B cell (primary cell): ENCODE measurements around the gene ASB15. TPM values are rescaled to one million over a fixed set of nuclear protein-coding genes. Genes with fewer than 3 reads are reported as not detected.

ENCODE experiments used
- ATAC-seq: fragments of 200-7000 bp; cut with Tn5 transposase; one replicate; pipeline ENCODE4 v1.10.0; 2021; ENCODE audit warnings: low read depth, mild to moderate bottlenecking, moderate number of reproducible peaks, moderate library complexity
- CTCF ChIA-PET: fragments of 350-600 bp; sonication (Branson Sonifier 250); formaldehyde crosslinking; loops from one replicate; lab custom pipeline; 2021; ENCODE audit warnings: antibody characterized with exemption, inconsistent platforms; lab: Charles Lee
- POLR2A ChIA-PET: fragments of 350-600 bp; sonication (Branson Sonifier 250); formaldehyde crosslinking; loops from one replicate; lab custom pipeline; 2021; ENCODE audit warnings: antibody characterized with exemption; lab: Charles Lee
- DNase-seq: peaks from one replicate; pipeline ENCODE4 v3.0.0; 2013
- H2AFZ ChIP-seq: 2 replicates; pipeline ENCODE4 v1.6.1; 2012; ENCODE audit warnings: mild to moderate bottlenecking, low read depth, low read length; ENCODE audit not compliant: insufficient read depth, poor library complexity, severe bottlenecking
- H3K27ac ChIP-seq, 2 donors: 1 replicate in 1 of 2; 2 replicates in 1 of 2; pipeline ENCODE4 v1.5.1; 2012 to 2013; ENCODE audit warnings: low read length in 2 of 2, mild to moderate bottlenecking in 2 of 2, moderate library complexity in 1 of 2
- H3K27me3 ChIP-seq, 4 experiments: fragments of 200-600 bp in 1 of 4; sonication (generic) in 1 of 4; replicated peaks in 1 of 4; 1 replicate in 2 of 4; 2 replicates in 2 of 4; pipeline versions ENCODE4 v1.6.1 to v1.7.0; 2013 to 2016; ENCODE audit warnings: low read length in 3 of 4, mild to moderate bottlenecking in 2 of 4, mixed read lengths in 1 of 4, moderate library complexity in 1 of 4; ENCODE audit not compliant: insufficient read depth in 4 of 4, control insufficient read depth in 3 of 4; ENCODE audit errors: control extremely low read depth in 1 of 4
- H3K36me3 ChIP-seq, 2 experiments: replicated peaks in 1 of 2; 1 replicate in 1 of 2; 2 replicates in 1 of 2; pipeline versions ENCODE4 v1.6.1 to v1.7.1; 2013; ENCODE audit warnings: low read length in 1 of 2; ENCODE audit not compliant: insufficient read depth in 2 of 2, control insufficient read depth in 1 of 2; ENCODE audit errors: control extremely low read depth in 1 of 2, extremely low read depth in 1 of 2
- H3K4me1 ChIP-seq, 2 donors: fragments of 200-600 bp in 1 of 2; sonication (generic) in 1 of 2; 1 replicate in 1 of 2; 2 replicates in 1 of 2; pipeline versions ENCODE4 v1.5.1 to v1.6.1; 2013 to 2017; ENCODE audit warnings: low read length in 2 of 2; ENCODE audit not compliant: control insufficient read depth in 2 of 2, insufficient read depth in 2 of 2
- H3K4me2 ChIP-seq: replicated peaks from 2 replicates; pipeline ENCODE3; 2012; ENCODE audit warnings: mild to moderate bottlenecking, low read depth, low read length; ENCODE audit not compliant: poor library complexity, severe bottlenecking
- H3K4me3 ChIP-seq, 5 experiments: fragments of 200-600 bp in 1 of 5; sonication (generic) in 1 of 5; 1 replicate in 3 of 5; 2 replicates in 2 of 5; pipeline versions ENCODE4 v1.5.1 to v1.7.0; 2011 to 2016; ENCODE audit warnings: low read length in 4 of 5, mild to moderate bottlenecking in 4 of 5, low read depth in 2 of 5, control low read depth in 1 of 5, moderate library complexity in 1 of 5; ENCODE audit not compliant: insufficient read depth in 1 of 5; ENCODE audit errors: control extremely low read depth in 1 of 5, extremely low read depth in 1 of 5
- H3K79me2 ChIP-seq: fragments of 200-600 bp; sonication (generic); one replicate; pipeline ENCODE4 v1.6.0; 2016; ENCODE audit warnings: low read length; ENCODE audit not compliant: control insufficient read depth, insufficient read depth
- H3K9ac ChIP-seq: fragments of 200-600 bp; sonication (generic); 2 replicates; pipeline ENCODE4 v1.6.1; 2017; ENCODE audit warnings: mild to moderate bottlenecking, low read length, moderate library complexity
- H3K9me3 ChIP-seq, 3 donors: one replicate each; pipeline versions ENCODE4 v1.6.1 to v1.7.1; 2013; ENCODE audit warnings: low read length in 2 of 3; ENCODE audit not compliant: control insufficient read depth in 2 of 3, insufficient read depth in 1 of 3; ENCODE audit errors: control extremely low read depth in 1 of 3
- H4K20me1 ChIP-seq: 2 replicates; pipeline ENCODE4 v1.6.0; 2012; ENCODE audit warnings: mild to moderate bottlenecking, low read length; ENCODE audit not compliant: insufficient read depth, control insufficient read depth, poor library complexity, severe bottlenecking
- H3K27ac Mint-ChIP-seq: one replicate; pipeline ENCODE4 v1.8.0; 2021; ENCODE audit warnings: mixed read lengths
- H3K27me3 Mint-ChIP-seq: one replicate; pipeline ENCODE4 v1.8.0; 2021; ENCODE audit warnings: mixed read lengths
- H3K4me1 Mint-ChIP-seq: one replicate; pipeline ENCODE4 v1.8.0; 2021; ENCODE audit warnings: mixed read lengths
- H3K4me3 Mint-ChIP-seq: one replicate; pipeline ENCODE4 v1.8.0; 2021; ENCODE audit warnings: mixed read lengths
- H3K9me3 Mint-ChIP-seq: one replicate; pipeline ENCODE4 v1.8.0; 2022; ENCODE audit warnings: mixed read lengths; ENCODE audit not compliant: insufficient read depth
- CTCF ChIP-seq: fragments of 200-600 bp; IDR thresholded peaks from one replicate; pipeline ENCODE4 v1.8.0; 2022; ENCODE audit warnings: antibody characterized with exemption, mild to moderate bottlenecking
- EZH2 ChIP-seq: IDR thresholded peaks from 2 replicates; pipeline ENCODE4 v1.6.1; 2012; ENCODE audit warnings: borderline replicate concordance, low read depth, mild to moderate bottlenecking, moderate library complexity, low read length; ENCODE audit not compliant: insufficient read depth, poor library complexity, severe bottlenecking
- WGBS: methylation state at CpG from one replicate; pipeline ENCODE4 v1.1.5; 2013; ENCODE audit warnings: missing lambda C conversion rate; ENCODE audit not compliant: insufficient coverage; 5-methylcytosine and 5-hydroxymethylcytosine counted together
- intact Hi-C: fragments of 100-400 bp; cut with micrococcal nuclease; formaldehyde crosslinking; loops from one replicate; pipeline ENCODE4 v1.10.0; 2022
- polyA plus RNA-seq: library from polyadenylated mRNA; depleted of rRNA; stranded (reverse); fragments of >200 nt; gene quantifications from 2 replicates; pipeline ENCODE4 v1.2.3, GENCODE V29; 2012
- total RNA-seq, 2 donors: library from RNA; stranded (reverse); fragments of 120-200 nt in 1 of 2; gene quantifications; 1 replicate in 1 of 2; 2 replicates in 1 of 2; pipeline versions ENCODE4 v1.2.3 to v1.2.4, GENCODE V29; 2013 to 2022

ASB15 gene
- total and polyA plus RNA-seq, 2 donors (not counting 1 experiment from before 2014, with no cell fraction given), result not detected

- no CpG with 5 or more reads among the region's 3 CpGs for WGBS
- TF ChIP-seq CTCF (no peak), EZH2 (no peak)
- Mint-ChIP-seq H3K9me3 (no peaks in the 10 kb centered on the region), H3K27me3 (peaks cover 7% of the 10 kb centered on the region), H3K4me1 (peaks cover 5% of the 10 kb centered on the region), H3K27ac (no peak overlapping the region), H3K4me3 (no peak overlapping the region)
- H3K4me3 ChIP-seq, result no peak overlapping the region
- peaks cover 0 to 3% of the 10 kb centered on the region in 2 donors for H3K4me1 ChIP-seq
- ChIA-PET CTCF (no interaction called here), POLR2A (no interaction called here)
- ATAC-seq, result no peak
- H3K4me2 ChIP-seq, result no peak overlapping the region
- DNase-seq, result no peak
- no peaks in the 10 kb centered on the region for H4K20me1 ChIP-seq
- no peaks in the 10 kb centered on the region for H3K9me3 ChIP-seq
- H3K79me2 ChIP-seq, result no peaks in the 10 kb centered on the region
- intact Hi-C loops, result no loop called here
- H2AFZ ChIP-seq, result no peak overlapping the region
- H3K36me3 ChIP-seq, result no peaks in the 10 kb centered on the region
- peaks cover 0 to 2% (median 0%) of the 10 kb centered on the region in 4 experiments for H3K27me3 ChIP-seq
- no peak overlapping the region for H3K27ac ChIP-seq
- H3K9ac ChIP-seq, result no peak overlapping the region
These were observed 28.3 kb upstream of the ASB15 start for GRCh38 chr7:123573341-123573740.

- H3K9me3 ChIP-seq, result no peaks in the 10 kb centered on the region
- WGBS, result no CpG with 5 or more reads among the region's 2 CpGs
- Mint-ChIP-seq H3K9me3 (no peaks in the 10 kb centered on the region), H3K4me3 (no peak overlapping the region), H3K27ac (no peak overlapping the region), H3K27me3 (peaks cover 12% of the 10 kb centered on the region), H3K4me1 (peaks cover 5% of the 10 kb centered on the region)
- TF ChIP-seq CTCF, result no peak
- no peak for TF ChIP-seq EZH2
- no peak overlapping the region for H3K4me3 ChIP-seq
- H3K27ac ChIP-seq, result no peak overlapping the region
- no peaks in the 10 kb centered on the region for H3K79me2 ChIP-seq
- no peak overlapping the region for H3K9ac ChIP-seq
- H3K27me3 ChIP-seq, result peaks cover 0 to 2% (median 0%) of the 10 kb centered on the region in 4 experiments
- ATAC-seq (no peak), DNase-seq (no peak)
- no peaks in the 10 kb centered on the region for H4K20me1 ChIP-seq
- H2AFZ ChIP-seq, result no peak overlapping the region
- no peak overlapping the region for H3K4me2 ChIP-seq
- H3K4me1 ChIP-seq, result peaks cover 0 to 3% of the 10 kb centered on the region in 2 donors
- POLR2A ChIA-PET, result no interaction called here
- intact Hi-C loops, result no loop called here
- no peaks in the 10 kb centered on the region for H3K36me3 ChIP-seq
- CTCF ChIA-PET, result no interaction called here
These were observed 27.6 kb upstream of the ASB15 start for GRCh38 chr7:123573896-123574467.
